ACC112 (cell line): ENCODE results near the gene POFUT1.
A peak's percentile ranks its signal among the peaks of the same experiment; 100 is the strongest.
"Not testable (repeated sequence)": the region's sequence is repeated elsewhere in the genome, so short reads cannot be mapped to it uniquely, and the experiment has no call there.

Experiments used
- H2AFZ ChIP-seq: fragments of 200-600 bp; sonication (generic); one replicate; pipeline ENCODE4 v1.6.0; 2017; ENCODE audit warnings: antibody characterized with exemption, low read length; ENCODE audit not compliant: unreplicated experiment
- H3K27ac ChIP-seq: fragments of 200-600 bp; sonication (generic); 2 replicates; pipeline ENCODE4 v1.5.1; 2014; ENCODE audit warnings: low read depth, mild to moderate bottlenecking, antibody characterized with exemption, low read length, moderate library complexity
- H3K27me3 ChIP-seq: fragments of 200-600 bp; sonication (generic); 2 replicates; pipeline ENCODE4 v1.6.1; 2014; ENCODE audit warnings: mild to moderate bottlenecking, antibody characterized with exemption, low read length, moderate library complexity, mixed read lengths; ENCODE audit not compliant: insufficient read depth
- H3K36me3 ChIP-seq: fragments of 200-600 bp; sonication (generic); 2 replicates; pipeline ENCODE4 v1.6.1; 2016; ENCODE audit warnings: mild to moderate bottlenecking, antibody characterized with exemption, low read length, moderate library complexity, mixed read lengths; ENCODE audit not compliant: insufficient read depth
- H3K4me1 ChIP-seq: fragments of 200-600 bp; sonication (generic); one replicate; pipeline ENCODE4 v1.6.1; 2016; ENCODE audit warnings: low read length, mixed read lengths; ENCODE audit not compliant: insufficient read depth, unreplicated experiment, control insufficient read depth
- H3K4me3 ChIP-seq: fragments of 200-600 bp; sonication (generic); 2 replicates; pipeline ENCODE4 v1.5.1; 2014; ENCODE audit warnings: mild to moderate bottlenecking, low read depth, low read length
- H3K79me2 ChIP-seq: fragments of 200-600 bp; sonication (generic); one replicate; pipeline ENCODE4 v1.6.0; 2016; ENCODE audit warnings: low read length; ENCODE audit not compliant: control insufficient read depth, unreplicated experiment, insufficient read depth

The POFUT1 gene

GRCh38 chr20:32168184-32168910 lies 39.3 kb upstream of the POFUT1 start:
- Histone ChIP-seq H2AFZ (no peak overlapping the region), H3K4me1 (peaks cover 8% of the 10 kb centered on the region), H3K27ac (no peak overlapping the region), H3K79me2 (no peaks in the 10 kb centered on the region), H3K4me3 (no peak overlapping the region), H3K36me3 (no peaks in the 10 kb centered on the region), H3K27me3 (no peaks in the 10 kb centered on the region)

GRCh38 chr20:32177696-32178095 lies 30.0 kb upstream of the POFUT1 start:
- H3K79me2 ChIP-seq, H3K36me3 ChIP-seq, H3K27me3 ChIP-seq, H3K27ac ChIP-seq, H3K4me3 ChIP-seq, H3K4me1 ChIP-seq, H2AFZ ChIP-seq: not testable (repeated sequence)

DNA sequence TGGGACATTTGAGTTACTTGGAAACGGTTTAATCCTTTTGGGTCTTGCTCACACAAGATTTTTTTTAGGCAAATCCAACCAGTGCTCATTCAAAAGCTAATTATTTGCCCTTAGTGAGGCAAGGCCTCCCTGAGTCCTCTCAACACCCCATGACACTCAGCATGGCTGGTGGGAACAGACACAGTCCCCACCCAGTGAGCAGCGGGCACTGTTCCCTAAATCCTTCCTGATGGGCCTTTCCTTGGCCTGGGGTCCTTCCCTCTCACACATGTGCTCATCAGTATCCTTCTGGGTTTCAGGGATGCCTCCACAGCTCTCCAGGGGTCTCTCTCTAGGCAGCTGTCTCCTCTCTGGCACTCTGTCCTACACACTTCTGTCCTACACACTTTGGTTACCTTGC lies 28.2 kb upstream of the POFUT1 start:
- H3K27ac ChIP-seq = no peak overlapping the region
- no peaks in the 10 kb centered on the region for H3K36me3 ChIP-seq
- no peak overlapping the region for H3K4me3 ChIP-seq
- H3K27me3 ChIP-seq = no peaks in the 10 kb centered on the region
- H2AFZ ChIP-seq = no peak overlapping the region
- no peaks in the 10 kb centered on the region for H3K79me2 ChIP-seq
- H3K4me1 ChIP-seq = no peaks in the 10 kb centered on the region

DNA sequence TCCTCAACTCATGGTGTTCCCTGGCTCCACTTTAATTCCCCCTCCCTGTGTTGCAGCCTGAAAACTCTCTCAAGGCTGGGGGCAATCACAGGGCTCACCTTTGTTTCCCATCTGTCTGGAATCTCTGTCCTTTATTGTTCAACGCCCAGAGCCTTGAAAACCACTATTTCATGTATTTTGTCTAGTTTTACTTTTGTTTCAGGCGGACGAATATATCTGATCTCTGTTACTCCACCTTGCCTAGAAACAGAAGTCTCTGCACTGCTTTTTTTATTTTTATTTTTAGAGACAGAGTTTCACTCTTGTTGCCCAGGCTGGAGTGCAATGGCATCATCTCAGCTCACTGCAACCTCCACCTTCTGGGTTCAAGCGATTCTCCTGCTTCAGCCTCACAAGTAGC lies 27.7 kb upstream of the POFUT1 start:
- Histone ChIP-seq H3K4me3 (no peak overlapping the region), H3K36me3 (no peaks in the 10 kb centered on the region), H3K27me3 (no peaks in the 10 kb centered on the region), H3K4me1 (no peaks in the 10 kb centered on the region), H3K27ac (no peak overlapping the region), H3K79me2 (no peaks in the 10 kb centered on the region), H2AFZ (no peak overlapping the region)

DNA sequence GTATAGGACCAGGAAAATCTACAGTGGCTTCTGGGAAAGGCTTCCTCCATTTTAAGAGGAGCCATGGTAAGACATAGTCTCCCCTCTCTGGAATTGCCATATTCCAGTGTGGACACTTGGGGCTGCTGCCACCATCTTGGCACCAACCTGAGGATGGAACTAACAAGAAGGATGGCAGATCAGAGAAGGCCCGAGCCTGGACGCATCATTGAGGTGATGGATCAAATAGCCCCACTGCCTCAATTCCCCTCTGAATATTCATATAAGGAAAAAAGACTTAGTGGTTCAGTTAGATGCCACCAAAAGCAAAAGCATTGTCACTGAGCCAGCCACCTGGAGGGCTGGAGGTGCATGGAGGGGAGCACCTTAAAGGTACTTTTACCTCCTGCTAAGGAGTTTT lies 26.1 kb upstream of the POFUT1 start:
- Histone ChIP-seq H3K27me3 (no peaks in the 10 kb centered on the region), H3K27ac (no peak overlapping the region), H3K36me3 (no peaks in the 10 kb centered on the region), H3K79me2 (no peaks in the 10 kb centered on the region), H3K4me1 (no peaks in the 10 kb centered on the region), H2AFZ (no peak overlapping the region), H3K4me3 (no peak overlapping the region)

DNA sequence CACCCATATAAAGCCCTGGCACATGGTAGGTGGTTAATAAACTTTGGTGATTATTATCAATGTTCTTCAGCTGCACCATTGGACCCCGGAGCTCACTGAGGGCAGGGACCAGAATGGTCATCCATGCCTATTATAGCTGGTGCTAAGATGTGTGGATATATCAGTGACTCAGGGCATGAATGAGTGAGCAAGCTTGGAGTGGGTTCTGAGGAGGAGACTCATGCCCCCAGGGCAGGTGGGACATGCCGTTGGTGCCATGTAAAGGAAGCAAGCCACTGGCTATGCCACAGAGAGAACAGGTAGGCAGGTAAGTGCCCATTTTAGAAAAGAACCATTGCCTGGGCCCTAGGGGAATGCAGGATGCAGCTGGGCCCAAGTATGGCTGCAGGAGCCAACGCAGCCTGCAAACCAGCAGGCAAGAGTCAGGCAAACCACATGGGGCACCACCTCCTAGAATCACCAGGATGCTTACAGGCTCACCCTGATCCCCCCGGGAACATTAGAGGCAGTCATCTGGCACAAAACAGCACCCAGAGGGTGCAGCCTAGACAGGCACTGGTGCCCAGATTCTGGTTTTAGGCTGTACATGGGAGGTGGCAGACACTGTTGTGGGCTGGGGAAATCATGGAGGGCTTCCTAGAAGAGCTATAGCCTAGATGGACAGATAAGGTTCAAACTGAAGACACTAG lies 23.6 kb upstream of the POFUT1 start:
- Histone ChIP-seq H3K27me3 (no peaks in the 10 kb centered on the region), H3K4me1 (peaks cover 2% of the 10 kb centered on the region), H3K79me2 (no peaks in the 10 kb centered on the region), H3K27ac (no peak overlapping the region), H2AFZ (no peak overlapping the region), H3K4me3 (no peak overlapping the region), H3K36me3 (no peaks in the 10 kb centered on the region)

DNA sequence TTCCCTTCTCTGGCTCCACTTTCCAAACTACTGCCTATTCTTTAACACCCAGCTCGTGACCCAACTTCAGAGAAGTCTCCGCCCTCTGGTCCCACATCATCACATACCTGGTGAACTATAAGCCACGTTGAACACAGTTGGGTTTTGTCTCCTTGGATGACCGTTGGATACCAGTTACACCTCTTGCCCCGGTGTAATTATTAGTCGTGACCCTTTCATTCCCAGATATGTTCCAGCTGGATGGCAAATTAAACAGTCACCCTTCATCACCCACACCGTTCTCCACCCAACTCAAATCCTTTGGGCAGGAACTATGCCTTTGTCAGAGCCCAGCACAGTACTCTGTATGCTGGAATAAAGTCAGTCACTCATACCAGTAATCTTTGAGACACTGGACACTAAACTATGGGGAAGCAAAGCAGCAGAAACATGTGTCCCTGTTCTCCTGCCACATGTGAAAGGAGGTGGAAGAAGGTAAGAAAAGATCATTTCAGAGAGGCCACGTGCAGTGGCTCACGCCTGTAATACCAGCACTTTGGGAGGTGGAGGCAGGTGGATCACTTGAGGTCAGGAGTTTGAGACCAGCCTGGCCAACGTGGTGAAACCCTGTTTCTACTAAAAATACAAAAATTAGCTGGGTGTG lies 22.6 kb upstream of the POFUT1 start:
- H3K4me1 ChIP-seq = peaks cover 8% of the 10 kb centered on the region
- no peaks in the 10 kb centered on the region for H3K36me3 ChIP-seq
- H3K27ac ChIP-seq = no peak overlapping the region
- H3K4me3 ChIP-seq = no peak overlapping the region
- no peak overlapping the region for H2AFZ ChIP-seq
- no peaks in the 10 kb centered on the region for H3K79me2 ChIP-seq
- no peaks in the 10 kb centered on the region for H3K27me3 ChIP-seq

GRCh38 chr20:32186506-32186905 lies 21.2 kb upstream of the POFUT1 start:
- H3K4me1 ChIP-seq = peaks cover 8% of the 10 kb centered on the region
- H3K27me3 ChIP-seq = no peaks in the 10 kb centered on the region
- no peak overlapping the region for H3K27ac ChIP-seq

DNA sequence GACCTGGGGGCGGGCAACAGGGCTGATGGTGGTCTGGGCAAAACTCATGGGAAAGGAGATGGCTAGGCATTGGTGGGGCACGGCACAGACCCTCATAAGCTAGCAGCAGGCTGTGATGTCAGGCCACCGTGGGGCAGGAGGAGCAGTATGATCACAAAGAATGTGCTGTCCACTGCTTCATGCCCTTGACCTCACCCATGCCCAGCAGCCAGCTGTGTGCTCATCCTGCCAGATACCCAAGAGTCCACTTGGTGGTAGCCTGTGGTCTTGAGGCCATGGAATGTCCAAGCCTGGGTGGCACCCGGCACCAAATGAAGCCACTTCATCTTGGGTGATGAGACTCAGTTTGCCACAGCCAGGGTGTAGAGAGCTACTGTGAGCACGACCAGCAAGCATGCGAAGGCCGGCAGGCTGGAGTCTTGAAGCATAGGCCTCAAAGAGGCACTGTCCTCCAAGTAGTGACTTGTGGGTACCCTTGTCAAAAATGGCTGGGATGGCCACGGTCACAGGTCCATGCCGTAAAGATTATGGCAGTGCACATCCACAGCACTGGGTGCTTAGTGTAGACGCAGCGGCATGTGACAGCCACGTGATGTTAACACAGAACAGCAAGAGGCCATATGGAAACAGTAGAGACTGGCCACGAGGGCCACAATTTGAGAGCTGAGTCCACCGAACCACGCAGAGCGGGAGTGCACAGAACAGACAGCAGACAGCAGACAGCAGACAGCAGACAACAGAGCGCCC lies 19.1 kb upstream of the POFUT1 start:
- Histone ChIP-seq H3K36me3 (no peaks in the 10 kb centered on the region), H3K4me3 (no peak overlapping the region), H3K4me1 (peaks cover 8% of the 10 kb centered on the region), H3K79me2 (no peaks in the 10 kb centered on the region), H2AFZ (no peak overlapping the region), H3K27me3 (no peaks in the 10 kb centered on the region), H3K27ac (no peak overlapping the region)

More at GRCh38 chr20:32186506-32186905, 21.2 kb upstream of the POFUT1 start:
- H3K36me3 ChIP-seq = no peaks in the 10 kb centered on the region
- H3K4me3 ChIP-seq = no peak overlapping the region
- H2AFZ ChIP-seq = no peak overlapping the region
- H3K79me2 ChIP-seq = no peaks in the 10 kb centered on the region

DNA sequence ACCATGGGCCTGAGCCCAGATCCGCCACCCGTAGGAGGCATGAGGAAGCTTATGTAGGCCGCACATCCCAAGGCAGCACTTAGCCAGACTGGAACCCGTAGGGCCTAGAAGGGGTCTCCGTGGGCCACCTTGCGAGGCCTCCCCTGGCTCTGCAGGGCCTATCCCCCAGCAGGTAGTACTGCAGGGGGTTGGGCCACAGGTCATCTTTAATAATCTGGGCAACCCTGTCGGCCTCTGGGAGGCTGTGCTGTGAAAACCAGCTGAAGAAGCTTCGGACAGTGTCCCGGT lies 18.6 kb upstream of the POFUT1 start:
- no peak overlapping the region for H2AFZ ChIP-seq

More for the DNA sequence above, 18.6 kb upstream of the POFUT1 start:
- Histone ChIP-seq H3K36me3 (no peaks in the 10 kb centered on the region), H3K27me3 (no peaks in the 10 kb centered on the region), H3K79me2 (no peaks in the 10 kb centered on the region), H3K4me3 (peak overlapping the region; percentile 77; the same call in 1 of the 2 replicates), H3K27ac (no peak overlapping the region), H3K4me1 (peaks cover 8% of the 10 kb centered on the region)
